Activated T-cell treated with anti-CD3 and anti-CD28 coated beads, Interleukin-2, amount 50 U/mL, for 4 hours (primary cell): Measurements from ENCODE around the gene TOLLIP. TPM values are rescaled to one million over a fixed set of nuclear protein-coding genes. Genes with fewer than 3 reads are reported as not detected.

Source experiments
- ATAC-seq, 2 donors: fragments of 200-7000 bp; cut with Tn5 transposase; one replicate each; pipeline ENCODE4 v1.10.0; 2021
- DNase-seq: peaks from one replicate; pipeline ENCODE4 v3.0.0-alpha.2; 2020
- H3K27me3 Mint-ChIP-seq: one replicate; pipeline ENCODE4 v1.8.0; 2021; ENCODE audit warnings: low read depth, mixed read lengths
- H3K36me3 Mint-ChIP-seq: one replicate; pipeline ENCODE4 v1.8.0; 2022; ENCODE audit warnings: mixed read lengths; ENCODE audit not compliant: insufficient read depth
- H3K4me1 Mint-ChIP-seq: one replicate; pipeline ENCODE4 v1.8.0; 2021; ENCODE audit warnings: low read depth, mixed read lengths
- H3K4me3 Mint-ChIP-seq: one replicate; pipeline ENCODE4 v1.8.0; 2021; ENCODE audit warnings: mild to moderate bottlenecking, moderate library complexity, mixed read lengths
- H3K9me3 Mint-ChIP-seq: one replicate; pipeline ENCODE4 v1.8.0; 2021; ENCODE audit warnings: mixed read lengths
- total RNA-seq, 3 donors: library from RNA; stranded (reverse); gene quantifications; one replicate each; pipeline ENCODE4 v1.2.1, GENCODE V29; 2021

The TOLLIP gene
- total RNA-seq, 3 donors from 2014 or later = 38.0 to 45.9 (median 44.3) TPM

DNA sequence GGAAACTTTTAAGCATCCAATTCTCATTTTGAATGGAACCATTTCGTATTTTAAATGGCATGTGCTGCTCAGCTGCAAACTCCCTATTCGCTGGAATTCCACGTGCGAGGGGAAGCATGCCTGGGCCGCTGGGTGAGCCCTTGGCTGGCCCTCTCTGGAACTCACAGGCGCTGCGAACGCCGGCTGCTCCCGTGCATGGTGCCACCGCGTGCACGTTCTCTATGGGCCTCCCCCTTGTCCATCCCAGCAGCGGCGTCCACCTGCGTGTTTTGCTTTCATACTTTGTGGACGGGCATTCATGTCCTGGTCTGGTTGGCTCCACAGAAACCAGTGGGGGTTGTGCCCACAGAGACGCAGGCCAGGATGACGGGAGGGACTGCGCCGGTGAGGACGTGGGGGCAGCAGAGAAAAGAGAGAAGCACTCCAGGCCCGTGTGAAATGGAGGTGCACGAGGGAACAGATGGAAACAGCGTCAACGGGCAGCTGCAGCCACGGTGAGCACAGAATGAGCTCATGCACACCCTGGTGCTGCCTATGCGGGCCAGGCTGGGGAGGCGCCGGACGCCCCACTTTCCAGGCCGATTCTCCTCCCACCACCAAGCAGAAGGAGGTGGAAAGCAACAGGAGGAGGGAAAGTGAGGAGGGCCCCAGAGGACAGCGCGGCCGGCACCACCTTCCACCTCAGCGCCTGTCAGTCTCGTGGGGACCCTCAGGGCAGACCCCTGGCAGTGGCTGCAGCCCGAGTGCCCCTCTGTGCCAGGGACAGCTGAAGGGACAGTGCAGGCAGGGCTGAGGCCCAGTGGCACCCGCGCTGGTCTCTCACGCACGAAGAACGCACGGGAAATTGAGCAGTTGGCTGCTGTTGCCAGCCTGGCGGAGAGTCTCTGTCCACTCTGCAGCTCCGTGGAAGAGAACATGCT, 29.1 kb downstream of the TOLLIP start:
- Mint-ChIP-seq H3K36me3 (peaks cover 17% of the 10 kb centered on the region), H3K4me1 (no peaks in the 10 kb centered on the region), H3K27me3 (no peaks in the 10 kb centered on the region), H3K4me3 (no peak overlapping the region), H3K9me3 (no peaks in the 10 kb centered on the region)
- ATAC-seq (no peak), DNase-seq (no peak)

DNA sequence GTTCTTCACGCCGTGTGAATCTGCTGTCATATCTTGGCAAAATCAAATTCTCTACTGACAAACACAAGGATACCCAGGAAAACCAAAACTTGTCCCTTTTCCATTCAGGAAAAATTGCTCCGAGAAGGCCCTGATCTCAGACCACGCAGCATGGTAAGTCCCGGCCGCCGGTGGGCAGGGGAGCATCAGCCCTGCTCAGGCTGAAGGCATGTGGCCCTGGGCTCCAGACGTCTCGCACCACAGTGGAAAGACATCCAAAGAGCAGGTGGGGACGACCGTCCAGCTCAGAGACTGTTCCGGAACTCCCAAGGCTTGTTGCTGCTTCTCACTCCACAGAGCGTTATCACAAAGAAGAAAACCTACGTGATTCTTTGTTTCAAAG, 29.8 kb downstream of the TOLLIP start:
- DNase-seq (no peak), ATAC-seq (no peak)
- Mint-ChIP-seq H3K4me3 (no peak overlapping the region), H3K36me3 (peaks cover 17% of the 10 kb centered on the region), H3K4me1 (no peaks in the 10 kb centered on the region), H3K9me3 (no peaks in the 10 kb centered on the region), H3K27me3 (no peaks in the 10 kb centered on the region)

DNA sequence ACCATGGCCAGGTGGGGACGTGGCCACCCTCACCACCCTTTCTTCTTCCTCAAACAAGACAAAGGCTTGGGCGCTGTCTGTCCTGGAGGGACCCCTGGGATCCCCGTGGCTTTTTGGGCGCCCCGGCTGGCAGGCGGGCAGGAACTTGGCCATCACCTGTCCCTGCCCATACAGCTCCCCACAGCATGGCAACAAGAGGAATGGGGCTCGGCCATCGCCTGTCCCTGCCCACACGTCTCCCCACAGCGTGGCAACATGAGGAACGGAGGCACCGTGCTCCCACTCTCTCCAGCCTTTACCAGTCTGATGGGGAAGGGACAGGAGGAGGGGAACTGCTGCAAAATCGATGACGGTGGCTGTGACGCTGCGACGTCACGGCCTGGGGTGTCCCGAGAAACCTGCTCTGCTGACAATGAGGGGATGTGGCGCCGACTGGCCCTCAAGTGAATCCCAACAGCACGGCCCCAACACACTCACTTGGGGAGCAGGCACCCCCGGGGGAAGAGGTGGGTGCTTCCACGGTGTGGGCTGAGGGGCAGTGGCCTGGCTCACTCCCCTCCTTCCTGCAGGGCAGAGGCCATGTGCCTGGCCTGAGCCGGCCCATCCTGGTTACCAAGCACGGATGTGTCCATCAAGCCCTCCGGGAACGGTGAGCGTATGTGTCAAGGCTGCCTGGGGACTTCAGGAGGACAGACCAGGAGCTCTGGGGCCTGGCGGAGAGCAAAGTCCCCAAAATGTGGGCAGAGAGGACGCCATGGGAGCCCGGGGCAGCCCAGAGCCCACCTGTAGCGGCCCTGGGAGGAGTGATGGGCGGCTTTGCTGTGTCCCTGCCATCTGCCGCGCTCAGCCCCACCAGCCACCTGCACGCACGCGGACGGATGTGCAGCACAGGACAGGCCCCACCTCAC, 30.4 kb downstream of the TOLLIP start:
- H3K4me3 Mint-ChIP-seq = no peak overlapping the region
- H3K27me3 Mint-ChIP-seq = no peaks in the 10 kb centered on the region
- ATAC-seq = no peak
- DNase-seq = no peak
- H3K36me3 Mint-ChIP-seq = peaks cover 17% of the 10 kb centered on the region
- H3K9me3 Mint-ChIP-seq = no peaks in the 10 kb centered on the region
- H3K4me1 Mint-ChIP-seq = no peaks in the 10 kb centered on the region

DNA sequence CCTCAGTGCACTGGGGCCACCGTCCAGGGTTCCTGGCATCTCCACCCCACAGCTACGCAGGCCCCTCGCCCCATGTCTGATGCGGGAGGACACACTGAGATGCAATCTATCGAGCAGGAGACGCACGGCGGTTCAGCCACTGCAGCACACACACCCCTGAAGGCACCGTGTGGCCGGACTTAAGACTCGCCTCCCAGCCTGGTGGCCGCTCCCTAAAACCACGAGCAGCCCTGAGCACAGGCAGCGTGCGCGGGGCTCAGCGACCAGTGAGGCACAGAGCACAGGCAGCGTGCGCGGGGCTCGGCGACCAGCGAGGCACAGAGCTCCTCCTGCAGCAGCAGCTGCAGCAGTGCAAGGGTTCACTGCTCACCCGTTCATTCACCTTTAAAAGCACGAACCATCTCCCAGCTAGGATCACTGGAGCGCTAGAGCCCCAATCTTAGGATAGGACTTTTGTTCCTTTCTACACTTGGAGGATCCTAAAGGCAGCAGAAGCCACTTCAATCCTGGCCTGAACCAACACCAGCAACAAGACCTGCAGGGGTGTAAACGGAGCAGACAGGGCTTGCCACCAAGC, 31.4 kb downstream of the TOLLIP start:
- Mint-ChIP-seq H3K4me1 (no peaks in the 10 kb centered on the region), H3K9me3 (no peaks in the 10 kb centered on the region), H3K27me3 (no peaks in the 10 kb centered on the region), H3K4me3 (no peak overlapping the region), H3K36me3 (peaks cover 17% of the 10 kb centered on the region)
- no peak for ATAC-seq
- no peak for DNase-seq

DNA sequence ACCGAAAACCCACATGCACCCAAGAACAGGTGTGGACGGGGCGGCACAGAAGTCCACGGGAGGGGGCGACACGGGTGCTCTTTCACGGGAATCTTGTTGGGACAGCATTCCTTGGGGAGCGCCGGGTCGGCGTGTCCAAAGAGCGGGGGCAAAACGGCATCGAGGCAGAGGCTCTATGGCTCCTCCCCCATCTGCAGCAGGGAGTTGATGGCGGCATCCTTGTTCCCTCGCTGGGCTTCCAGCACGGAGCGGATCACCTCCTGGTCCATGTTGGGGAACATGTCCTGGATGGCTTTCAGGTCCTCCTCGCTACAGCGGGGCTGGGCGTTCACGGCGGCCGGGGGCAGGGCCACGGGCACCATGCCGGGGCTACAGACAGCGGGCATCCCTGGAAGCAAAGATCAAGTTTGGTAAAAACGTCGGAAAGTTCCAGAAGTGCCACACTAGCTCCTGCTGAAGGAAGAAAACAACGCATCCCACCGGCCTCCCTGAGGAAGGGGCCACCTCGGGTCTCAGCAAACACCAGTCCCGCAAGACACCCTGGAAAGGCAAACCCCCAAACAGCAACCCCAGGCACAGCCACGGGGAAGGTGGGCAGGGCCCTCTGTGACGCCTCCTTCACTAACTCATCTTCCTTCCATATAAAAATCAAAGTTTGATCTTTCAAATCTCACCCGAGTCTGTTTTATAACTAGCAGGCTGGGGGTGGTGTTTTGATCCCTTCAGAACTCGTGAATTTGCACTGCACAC, 32.4 kb downstream of the TOLLIP start:
- no peak for ATAC-seq
- no peaks in the 10 kb centered on the region for H3K9me3 Mint-ChIP-seq
- no peak overlapping the region for H3K4me3 Mint-ChIP-seq
- no peak for DNase-seq
- H3K4me1 Mint-ChIP-seq = no peaks in the 10 kb centered on the region
- no peaks in the 10 kb centered on the region for H3K27me3 Mint-ChIP-seq
- peaks cover 17% of the 10 kb centered on the region for H3K36me3 Mint-ChIP-seq

DNA sequence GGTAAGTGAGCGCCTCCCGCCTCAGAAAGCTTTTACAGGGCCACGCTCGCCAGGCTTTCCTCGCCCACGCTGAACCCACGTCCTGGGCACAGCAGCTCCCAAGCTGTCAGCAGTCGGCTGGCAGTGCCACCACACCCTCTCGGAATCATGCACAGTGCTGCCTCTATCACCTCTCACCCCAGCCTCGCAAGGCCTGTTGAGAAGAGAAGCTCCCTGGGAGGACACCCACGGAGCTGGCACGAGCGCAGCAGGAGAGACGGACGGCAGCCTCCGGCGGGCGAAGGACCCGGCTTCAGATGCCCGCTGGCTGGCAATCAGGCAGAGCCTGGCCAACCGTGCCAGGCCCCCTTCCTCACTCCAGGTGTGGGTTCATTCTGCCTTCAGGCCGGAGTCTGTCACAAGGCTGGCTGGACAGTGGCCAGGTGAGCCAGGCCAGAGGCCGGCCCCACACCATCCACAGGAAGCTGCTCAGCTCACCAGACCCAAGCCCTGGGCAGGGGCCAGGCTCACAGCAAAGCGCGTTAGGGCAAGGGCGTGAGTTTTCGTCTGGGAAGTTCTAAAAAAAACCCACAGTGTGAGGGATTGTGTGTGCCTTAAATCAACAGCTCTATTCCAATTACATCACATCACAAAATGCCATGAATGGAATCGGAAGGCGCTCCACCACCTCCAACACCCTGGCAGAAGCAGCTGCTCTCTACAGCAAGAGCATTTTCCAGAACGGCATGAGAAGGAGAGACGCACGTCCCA, 33.2 kb downstream of the TOLLIP start:
- peaks cover 17% of the 10 kb centered on the region for H3K36me3 Mint-ChIP-seq
- no peak overlapping the region for H3K4me3 Mint-ChIP-seq
- no peaks in the 10 kb centered on the region for H3K4me1 Mint-ChIP-seq
- no peaks in the 10 kb centered on the region for H3K9me3 Mint-ChIP-seq
- DNase-seq (no peak), ATAC-seq (no peak)
- no peaks in the 10 kb centered on the region for H3K27me3 Mint-ChIP-seq

DNA sequence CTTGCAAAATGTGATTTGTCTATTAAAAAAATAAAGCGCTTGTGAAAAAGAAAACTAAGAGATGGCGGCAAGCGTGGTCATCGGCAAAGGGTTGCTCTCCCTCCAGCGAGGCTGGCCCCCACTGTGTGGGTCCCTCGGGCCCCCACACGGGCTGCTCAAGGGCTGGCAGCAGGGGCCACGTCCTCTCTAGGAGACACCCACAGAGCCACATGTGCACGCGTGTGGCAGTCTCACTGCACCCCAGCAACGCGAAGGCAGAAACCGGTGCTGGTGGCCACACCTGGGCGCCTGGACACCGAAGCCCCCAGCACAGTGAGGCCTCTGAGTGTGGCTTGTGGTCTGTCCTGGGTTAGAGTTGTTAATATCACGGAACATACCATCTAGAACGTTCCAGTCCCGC, 34.4 kb downstream of the TOLLIP start:
- no peak for DNase-seq
- no peaks in the 10 kb centered on the region for H3K9me3 Mint-ChIP-seq
- no peak for ATAC-seq
- H3K27me3 Mint-ChIP-seq = no peaks in the 10 kb centered on the region
- H3K36me3 Mint-ChIP-seq = peaks cover 14% of the 10 kb centered on the region
- H3K4me1 Mint-ChIP-seq = no peaks in the 10 kb centered on the region
- no peak overlapping the region for H3K4me3 Mint-ChIP-seq

DNA sequence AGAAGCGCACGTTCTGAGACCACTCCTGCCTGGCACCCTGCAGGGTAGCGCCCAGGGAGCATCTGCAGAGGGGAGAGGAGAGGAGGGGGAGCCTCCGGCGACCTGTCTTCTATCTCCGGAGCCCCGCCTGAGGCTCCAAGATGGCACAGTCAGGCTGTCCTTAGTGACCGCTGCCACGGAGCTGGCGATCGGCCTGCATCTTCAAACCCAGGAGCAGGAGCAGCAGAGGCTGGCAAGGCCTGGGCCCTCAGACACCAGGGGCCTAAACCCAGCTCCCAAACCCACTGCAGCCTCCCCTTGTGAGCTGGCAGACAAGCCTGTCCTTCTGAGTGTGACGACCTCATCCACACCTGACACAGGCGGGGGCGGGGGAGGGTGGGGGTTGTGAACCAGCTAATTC, 34.9 kb downstream of the TOLLIP start:
- Mint-ChIP-seq H3K36me3 (peaks cover 10% of the 10 kb centered on the region), H3K4me1 (no peaks in the 10 kb centered on the region), H3K27me3 (no peaks in the 10 kb centered on the region), H3K9me3 (no peaks in the 10 kb centered on the region), H3K4me3 (no peak overlapping the region)
- no peak for ATAC-seq
- DNase-seq = no peak

DNA sequence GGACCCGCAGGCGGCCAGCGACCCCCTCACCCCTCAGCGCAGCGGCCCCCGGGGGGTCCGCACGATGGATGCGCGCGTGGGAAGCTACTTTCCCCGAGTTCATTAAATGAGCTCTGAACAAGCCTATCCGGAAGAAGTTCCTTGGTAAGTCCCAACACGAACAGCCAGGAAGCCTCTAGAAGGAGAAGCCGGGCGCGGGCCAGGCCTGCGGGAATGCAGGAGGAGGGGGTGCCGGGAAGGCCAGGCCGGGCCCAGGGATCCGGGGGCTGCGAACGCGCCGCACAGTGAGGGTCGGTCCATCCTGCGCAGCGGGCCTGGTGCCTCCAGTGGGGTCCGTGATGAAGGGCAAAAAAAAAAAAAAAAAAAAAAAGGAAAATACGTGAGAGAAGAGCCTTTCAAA, 36.9 kb downstream of the TOLLIP start:
- Mint-ChIP-seq H3K4me3 (no peak overlapping the region), H3K9me3 (no peaks in the 10 kb centered on the region), H3K4me1 (no peaks in the 10 kb centered on the region), H3K36me3 (peaks cover 6% of the 10 kb centered on the region), H3K27me3 (no peaks in the 10 kb centered on the region)
- DNase-seq = no peak
- ATAC-seq = no peak

DNA sequence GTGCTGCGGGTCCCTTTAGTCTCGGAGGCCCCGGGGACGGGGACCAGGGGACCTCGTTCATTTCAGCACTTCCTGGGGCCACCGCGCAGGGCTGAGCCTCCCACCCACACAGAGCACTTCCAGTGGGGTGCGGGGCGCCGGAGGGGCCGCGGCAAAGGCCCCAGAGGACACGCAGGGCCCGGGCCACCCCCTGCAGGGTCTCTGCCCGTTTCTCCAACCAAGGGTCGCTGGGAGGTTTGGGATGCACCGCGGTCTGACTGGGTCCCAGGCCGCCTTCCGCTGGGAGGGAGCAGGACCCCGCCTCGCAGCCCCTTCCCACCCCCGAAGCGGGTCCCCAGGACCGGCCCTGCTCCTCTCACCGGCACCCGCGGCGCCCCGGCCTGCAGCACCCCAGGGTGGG, 37.5 kb downstream of the TOLLIP start:
- H3K4me1 Mint-ChIP-seq = no peaks in the 10 kb centered on the region
- no peak for DNase-seq
- no peak for ATAC-seq
- H3K9me3 Mint-ChIP-seq = no peaks in the 10 kb centered on the region
- H3K4me3 Mint-ChIP-seq = no peak overlapping the region
- H3K36me3 Mint-ChIP-seq = peaks cover 4% of the 10 kb centered on the region
- no peaks in the 10 kb centered on the region for H3K27me3 Mint-ChIP-seq

DNA sequence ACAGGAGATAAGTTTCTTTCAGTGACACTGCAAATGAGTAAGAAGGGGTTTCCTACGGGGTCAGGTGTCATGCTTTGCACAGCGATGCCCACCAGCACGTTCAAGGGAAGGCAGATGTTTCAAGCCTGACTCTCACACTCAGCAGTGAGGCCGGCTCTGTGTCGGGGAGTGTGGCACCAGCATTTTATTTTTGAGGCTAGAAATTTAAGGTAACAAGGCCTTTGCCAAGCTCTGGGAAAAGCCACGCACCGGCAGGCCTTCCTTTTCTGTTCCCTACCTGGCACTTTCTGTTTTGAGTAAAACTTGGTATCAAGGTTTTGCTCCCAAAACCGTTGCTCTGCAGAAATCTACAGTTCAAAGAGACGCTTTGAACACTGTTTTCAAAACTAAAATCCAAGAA, 38.0 kb downstream of the TOLLIP start:
- Mint-ChIP-seq H3K27me3 (no peaks in the 10 kb centered on the region), H3K9me3 (no peaks in the 10 kb centered on the region), H3K36me3 (peaks cover 4% of the 10 kb centered on the region), H3K4me1 (no peaks in the 10 kb centered on the region), H3K4me3 (no peak overlapping the region)
- no peak for ATAC-seq
- DNase-seq = no peak

DNA sequence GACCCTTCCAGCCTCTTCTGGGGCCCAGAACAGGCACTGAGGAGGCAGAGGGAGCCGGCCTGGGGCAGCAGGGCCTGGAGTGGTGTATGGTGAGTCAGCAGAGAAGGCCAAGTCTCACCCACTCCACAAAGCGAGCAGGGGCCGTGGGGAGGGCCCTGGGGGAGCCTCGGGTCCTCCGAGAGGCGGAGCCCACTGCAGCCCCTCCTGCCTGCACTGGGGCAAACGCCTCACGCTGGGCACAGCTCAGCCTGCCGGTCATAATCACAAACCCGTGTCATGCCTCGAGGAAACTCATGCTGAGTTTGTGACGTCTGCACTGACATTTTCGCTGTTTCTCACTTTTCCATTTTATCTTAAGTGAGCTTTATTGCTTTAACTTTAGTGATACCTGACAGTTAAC, 38.4 kb downstream of the TOLLIP start:
- H3K36me3 Mint-ChIP-seq = peaks cover 2% of the 10 kb centered on the region
- no peaks in the 10 kb centered on the region for H3K9me3 Mint-ChIP-seq
- ATAC-seq (no peak), DNase-seq (no peak)
- H3K4me3 Mint-ChIP-seq = no peak overlapping the region
- H3K27me3 Mint-ChIP-seq = no peaks in the 10 kb centered on the region
- H3K4me1 Mint-ChIP-seq = no peaks in the 10 kb centered on the region

DNA sequence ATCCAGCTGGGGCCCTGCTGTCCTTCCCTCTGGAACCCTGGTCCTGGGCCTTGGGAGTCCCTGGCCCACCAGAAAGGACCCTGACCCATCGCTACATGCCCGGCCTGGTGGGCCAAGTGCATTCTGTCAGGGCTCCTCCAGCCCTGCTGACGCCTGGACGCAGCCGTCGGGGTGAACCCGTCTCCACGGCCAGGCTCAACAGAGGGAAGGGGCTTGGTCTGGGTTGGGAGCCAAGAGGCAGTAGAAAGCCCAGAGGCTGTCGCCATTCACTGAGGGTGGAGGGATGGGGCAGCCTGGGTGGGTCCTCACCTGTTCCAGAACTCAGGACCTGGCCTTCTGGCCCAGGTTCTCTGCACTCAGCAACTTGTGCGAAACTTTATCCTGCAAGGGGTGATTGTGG, 39.0 kb downstream of the TOLLIP start:
- no peaks in the 10 kb centered on the region for H3K27me3 Mint-ChIP-seq
- ATAC-seq (no peak), DNase-seq (no peak)
- no peaks in the 10 kb centered on the region for H3K9me3 Mint-ChIP-seq
- no peak overlapping the region for H3K4me3 Mint-ChIP-seq
- H3K4me1 Mint-ChIP-seq = no peaks in the 10 kb centered on the region
- H3K36me3 Mint-ChIP-seq = peaks cover 2% of the 10 kb centered on the region
